Trophoblast cell (in vitro differentiated cells and primary cell): ENCODE results near the gene ZNF831.

Experiments used
- DNase-seq, 2 donors: peaks; one replicate each; pipeline ENCODE4 v3.0.0-alpha.2; 2016
- H2AFZ ChIP-seq: 2 replicates; pipeline ENCODE4 v1.6.1; 2013; ENCODE audit warnings: low read length, moderate library complexity, mild to moderate bottlenecking; ENCODE audit not compliant: insufficient read depth, poor library complexity
- H2AK5ac ChIP-seq: 2 replicates; pipeline ENCODE4 v1.6.1; 2013; ENCODE audit warnings: mild to moderate bottlenecking, low read length
- H2BK120ac ChIP-seq: 2 replicates; pipeline ENCODE4 v1.6.1; 2013; ENCODE audit warnings: low read length, mild to moderate bottlenecking, moderate library complexity; ENCODE audit not compliant: insufficient read depth, poor library complexity
- H2BK12ac ChIP-seq: 2 replicates; pipeline ENCODE4 v1.6.1; 2013; ENCODE audit warnings: mild to moderate bottlenecking, low read length, moderate library complexity
- H2BK5ac ChIP-seq: 2 replicates; pipeline ENCODE4 v1.6.1; 2013; ENCODE audit warnings: low read length, low read depth, moderate library complexity, mild to moderate bottlenecking; ENCODE audit not compliant: poor library complexity
- H3K14ac ChIP-seq: 2 replicates; pipeline ENCODE4 v1.6.1; 2013; ENCODE audit warnings: mild to moderate bottlenecking, low read length
- H3K18ac ChIP-seq: 2 replicates; pipeline ENCODE4 v1.6.1; 2013; ENCODE audit warnings: mild to moderate bottlenecking, low read length
- H3K23ac ChIP-seq: 2 replicates; pipeline ENCODE4 v1.6.1; 2013; ENCODE audit warnings: low read length
- H3K27ac ChIP-seq: 2 replicates; pipeline ENCODE4 v1.5.1; 2013; ENCODE audit warnings: low read depth, mild to moderate bottlenecking, inconsistent platforms, low read length, moderate library complexity
- H3K27me3 ChIP-seq: 2 replicates; pipeline ENCODE4 v1.6.1; 2013; ENCODE audit warnings: inconsistent platforms, mild to moderate bottlenecking, low read length, moderate library complexity; ENCODE audit not compliant: insufficient read depth
- H3K36me3 ChIP-seq, 2 experiments: 1 replicate in 1 of 2; 2 replicates in 1 of 2; pipeline ENCODE4 v1.6.1; 2013; ENCODE audit warnings: low read length in 2 of 2, mild to moderate bottlenecking in 2 of 2, moderate library complexity in 1 of 2; ENCODE audit not compliant: insufficient read depth in 2 of 2, control insufficient read depth in 1 of 2
- H3K4ac ChIP-seq: 2 replicates; pipeline ENCODE4 v1.6.1; 2013; ENCODE audit warnings: low read depth, mild to moderate bottlenecking, low read length, moderate library complexity
- H3K4me1 ChIP-seq, 2 experiments: 1 replicate in 1 of 2; 2 replicates in 1 of 2; pipeline ENCODE4 v1.6.1; 2013; ENCODE audit warnings: low read length in 2 of 2, mild to moderate bottlenecking in 2 of 2, moderate library complexity in 1 of 2; ENCODE audit not compliant: insufficient read depth in 2 of 2, control insufficient read depth in 1 of 2
- H3K4me2 ChIP-seq: 2 replicates; pipeline ENCODE4 v1.6.1; 2013; ENCODE audit warnings: inconsistent platforms, mild to moderate bottlenecking, low read length, moderate library complexity
- H3K4me3 ChIP-seq: 2 replicates; pipeline ENCODE4 v1.5.1; 2013; ENCODE audit warnings: mild to moderate bottlenecking, low read depth, low read length, inconsistent platforms
- H3K79me1 ChIP-seq: one replicate; pipeline ENCODE4 v1.6.1; 2013; ENCODE audit warnings: low read length
- H3K79me2 ChIP-seq: 2 replicates; pipeline ENCODE4 v1.6.1; 2013; ENCODE audit warnings: low read length, mild to moderate bottlenecking; ENCODE audit not compliant: control insufficient read depth, insufficient read depth, poor library complexity
- H3K9ac ChIP-seq: 2 replicates; pipeline ENCODE4 v1.6.1; 2013; ENCODE audit warnings: mild to moderate bottlenecking, low read length
- H3K9me3 ChIP-seq: 2 replicates; pipeline ENCODE4 v1.6.1; 2013; ENCODE audit warnings: low read depth, mild to moderate bottlenecking, control low read depth, inconsistent platforms, low read length; ENCODE audit not compliant: insufficient read depth
- H4K12ac ChIP-seq: 2 replicates; pipeline ENCODE4 v1.6.1; 2013; ENCODE audit warnings: low read depth, mild to moderate bottlenecking, low read length, moderate library complexity
- H4K8ac ChIP-seq: 2 replicates; pipeline ENCODE4 v1.6.1; 2013; ENCODE audit warnings: low read depth, mild to moderate bottlenecking, low read length, moderate library complexity
- H4K91ac ChIP-seq: one replicate; pipeline ENCODE4 v1.6.1; 2013; ENCODE audit warnings: low read depth, mild to moderate bottlenecking, low read length, moderate library complexity
- WGBS: extraction: QIAGEN DNeasy Blood & Tissue Kit; methylation state at CpG from one replicate; pipeline ENCODE4 v1.1.7; 2013; ENCODE audit warnings: missing lambda C conversion rate; ENCODE audit not compliant: insufficient read length, insufficient coverage; ENCODE audit errors: extremely low coverage; 5-methylcytosine and 5-hydroxymethylcytosine counted together

The ZNF831 gene

GRCh38 chr20:59154317-59155013 lies 9.2 kb upstream of the ZNF831 start:
- Histone ChIP-seq H2BK120ac (no peak overlapping the region), H2AFZ (no peak overlapping the region), H3K4me2 (no peak overlapping the region), H2AK5ac (no peak overlapping the region), H3K4me1 (peaks cover 3 to 5% of the 10 kb centered on the region in 2 experiments), H3K9ac (no peak overlapping the region), H4K91ac (no peak overlapping the region), H3K79me1 (no peaks in the 10 kb centered on the region), H3K27me3 (no peaks in the 10 kb centered on the region), H3K4me3 (no peak overlapping the region), H3K9me3 (peaks cover 6% of the 10 kb centered on the region), H3K23ac (no peak overlapping the region), H3K4ac (no peak overlapping the region), H2BK12ac (no peak overlapping the region), H4K8ac (no peak overlapping the region), H3K14ac (no peak overlapping the region), H2BK5ac (no peak overlapping the region), H3K36me3 (no peaks in the 10 kb centered on the region), H3K18ac (no peak overlapping the region), H4K12ac (no peak overlapping the region), H3K79me2 (no peaks in the 10 kb centered on the region), H3K27ac (no peak overlapping the region)
- WGBS: no CpG with 5 or more reads among the region's 17 CpGs
- peak; percentile 38 to 70 for DNase-seq

DNA sequence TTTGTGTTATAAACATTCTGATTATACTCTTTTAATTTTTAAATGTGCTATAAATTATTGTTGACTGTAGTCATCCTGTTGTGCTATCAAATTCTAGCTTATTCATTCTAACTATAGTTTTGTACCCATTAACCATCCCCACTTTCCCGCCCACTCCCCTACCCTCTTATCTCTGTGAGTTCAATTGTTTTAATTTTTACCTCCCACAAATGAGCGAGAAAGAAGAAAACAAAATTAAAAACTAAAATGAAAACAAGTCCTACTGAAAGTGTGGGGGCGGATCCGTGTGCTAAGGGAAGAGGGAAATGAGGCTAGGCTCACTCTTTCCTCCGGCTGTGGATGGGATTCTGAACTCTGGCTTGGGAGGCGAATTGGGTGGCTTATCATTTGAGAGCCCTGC lies 6.6 kb upstream of the ZNF831 start:
- H3K18ac ChIP-seq: no peak overlapping the region

GRCh38 chr20:59157531-59157930 lies 6.1 kb upstream of the ZNF831 start:
- Histone ChIP-seq H3K9me3 (peaks cover 4% of the 10 kb centered on the region), H4K91ac (no peak overlapping the region), H3K79me2 (no peaks in the 10 kb centered on the region), H2BK12ac (no peak overlapping the region), H2AFZ (no peak overlapping the region), H3K27ac (no peak overlapping the region), H3K4me1 (no peaks in the 10 kb centered on the region), H3K4ac (no peak overlapping the region), H2AK5ac (no peak overlapping the region), H3K79me1 (no peaks in the 10 kb centered on the region), H3K4me2 (no peak overlapping the region), H3K14ac (no peak overlapping the region), H3K27me3 (no peaks in the 10 kb centered on the region), H4K8ac (no peak overlapping the region), H3K9ac (no peak overlapping the region), H2BK120ac (no peak overlapping the region), H3K36me3 (no peaks in the 10 kb centered on the region), H3K18ac (no peak overlapping the region), H4K12ac (no peak overlapping the region), H3K4me3 (no peak overlapping the region), H2BK5ac (no peak overlapping the region), H3K23ac (no peak overlapping the region)
- no peak for DNase-seq

More for the DNA sequence above, 6.6 kb upstream of the ZNF831 start:
- Histone ChIP-seq H3K4me1 (no peaks in the 10 kb centered on the region), H3K27me3 (no peaks in the 10 kb centered on the region), H3K4ac (no peak overlapping the region), H3K79me1 (no peaks in the 10 kb centered on the region), H3K4me2 (no peak overlapping the region), H3K4me3 (no peak overlapping the region), H4K91ac (no peak overlapping the region), H3K36me3 (no peaks in the 10 kb centered on the region), H4K8ac (no peak overlapping the region), H3K23ac (no peak overlapping the region), H2BK12ac (no peak overlapping the region), H4K12ac (no peak overlapping the region), H2BK5ac (no peak overlapping the region), H2BK120ac (no peak overlapping the region), H2AFZ (no peak overlapping the region), H2AK5ac (no peak overlapping the region), H3K9me3 (peaks cover 6% of the 10 kb centered on the region), H3K9ac (no peak overlapping the region), H3K79me2 (no peaks in the 10 kb centered on the region), H3K27ac (no peak overlapping the region), H3K14ac (no peak overlapping the region)
- WGBS: no CpG with 5 or more reads among the region's 6 CpGs
- no peak for DNase-seq

- Histone ChIP-seq H3K9me3 (peaks cover 2% of the 10 kb centered on the region), H3K79me2 (no peaks in the 10 kb centered on the region), H3K14ac (no peak overlapping the region), H3K4me3 (no peak overlapping the region), H3K27ac (no peak overlapping the region), H3K4ac (no peak overlapping the region), H2AK5ac (no peak overlapping the region), H3K27me3 (no peaks in the 10 kb centered on the region), H3K79me1 (no peaks in the 10 kb centered on the region), H2BK12ac (no peak overlapping the region), H3K4me1 (no peaks in the 10 kb centered on the region), H4K91ac (no peak overlapping the region), H2BK5ac (no peak overlapping the region), H4K12ac (no peak overlapping the region), H3K23ac (no peak overlapping the region), H4K8ac (no peak overlapping the region), H3K36me3 (no peaks in the 10 kb centered on the region), H2BK120ac (no peak overlapping the region), H3K9ac (no peak overlapping the region), H3K4me2 (no peak overlapping the region), H3K18ac (no peak overlapping the region), H2AFZ (no peak overlapping the region)
- no CpG with 5 or more reads among the region's 12 CpGs for WGBS
- peak; percentile 76 to 82 for DNase-seq
Measured at GRCh38 chr20:59157961-59158541, 5.6 kb upstream of the ZNF831 start.
